HG03280 (cell line): Measurements from ENCODE around the gene SH3PXD2A.
"Not testable (repeated sequence)": the region's sequence is repeated elsewhere in the genome, so short reads cannot be mapped to it uniquely, and the experiment has no call there.

Experiments used
- ATAC-seq: cut with Tn5 transposase; IDR thresholded peaks from one replicate; pipeline ENCODE4 v1.9.1; 2021; ENCODE audit warnings: mild to moderate bottlenecking, moderate library complexity; ENCODE audit not compliant: unreplicated experiment

Gene SH3PXD2A

DNA sequence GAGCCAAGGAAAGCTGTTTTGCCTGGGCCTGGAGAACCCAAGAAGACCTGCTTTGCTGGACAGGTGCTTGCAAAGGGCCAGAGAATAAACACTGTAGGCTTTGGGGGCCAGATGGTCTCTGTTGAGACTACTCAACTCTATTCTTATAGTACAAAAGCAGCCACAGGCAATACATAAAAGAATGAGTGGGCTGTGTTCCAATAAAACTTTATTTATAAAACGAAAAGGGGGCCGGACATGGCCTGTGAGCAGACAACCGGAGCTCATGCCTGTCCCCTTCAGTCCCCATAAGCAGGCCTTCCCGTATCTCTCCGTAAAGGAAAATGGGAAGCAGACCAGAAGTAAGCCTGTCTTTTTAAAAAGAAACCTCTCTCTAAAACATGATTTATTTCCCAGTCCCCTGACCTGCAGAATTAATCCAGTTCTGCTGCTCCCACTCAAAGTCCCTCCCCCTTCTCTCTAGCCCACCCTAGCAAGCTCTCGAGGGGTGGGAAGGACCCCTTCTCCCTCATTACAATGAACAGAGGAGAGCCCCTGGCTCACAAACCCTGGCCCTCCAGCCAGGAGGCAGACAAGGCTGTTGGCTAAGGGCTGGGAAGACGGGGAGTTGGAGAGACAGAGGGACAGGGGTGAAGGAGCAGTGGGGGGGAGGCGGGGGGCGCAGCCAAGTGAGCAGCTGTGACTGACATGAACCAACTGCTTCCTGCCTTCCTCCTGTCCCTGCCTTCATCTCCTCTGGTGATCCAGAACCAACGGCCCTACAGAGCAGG is 184.1 kb downstream of the SH3PXD2A start:
- ATAC-seq: no peak

- no peak for ATAC-seq
Measured at GRCh38 chr10:103669944-103670343, 185.4 kb downstream of the SH3PXD2A start.

GRCh38 chr10:103669243-103669929 is 186.0 kb downstream of the SH3PXD2A start:
- no peak for ATAC-seq

DNA sequence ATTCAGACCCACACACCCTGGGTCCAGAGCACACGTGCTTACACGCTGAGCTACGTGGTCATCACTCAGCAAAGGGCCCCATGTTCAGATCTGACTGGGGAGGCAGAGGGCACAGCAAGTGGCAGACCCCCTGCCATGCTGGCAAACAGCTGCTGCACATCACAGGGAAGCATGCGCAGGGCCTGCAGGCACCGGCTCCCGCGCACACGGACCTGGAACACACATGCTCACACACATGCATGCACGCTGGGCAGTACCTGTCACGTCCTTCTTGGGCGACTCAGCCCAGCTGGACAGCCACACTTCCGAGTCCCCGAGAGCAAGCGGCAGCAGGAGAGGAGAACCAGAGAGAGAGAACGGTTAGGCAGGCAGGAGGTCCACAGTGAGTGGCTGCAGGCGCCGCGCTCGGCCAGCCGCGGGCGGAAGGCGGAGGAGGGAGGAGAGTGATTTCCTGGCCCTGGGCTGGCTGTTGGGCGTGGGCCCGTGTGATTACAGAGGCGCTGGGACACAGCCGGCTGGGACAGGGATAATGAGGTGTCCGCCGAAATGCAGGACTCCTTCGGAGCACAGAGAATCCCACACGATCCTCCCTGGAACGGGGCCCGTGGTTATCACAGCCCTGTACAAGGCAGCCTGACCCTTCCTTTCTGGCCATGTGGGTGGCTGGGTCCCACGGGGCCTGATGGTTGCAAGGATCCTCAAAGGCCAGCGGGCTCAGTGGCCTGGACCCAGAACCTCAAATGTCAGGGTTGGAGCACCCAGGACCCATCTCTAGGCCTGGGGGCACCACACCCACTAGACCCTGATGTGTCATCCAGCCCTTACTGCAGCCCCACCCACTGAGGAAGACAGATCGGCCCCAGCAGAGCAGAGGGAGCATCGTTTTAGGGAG is 186.8 kb downstream of the SH3PXD2A start:
- ATAC-seq: no peak

DNA sequence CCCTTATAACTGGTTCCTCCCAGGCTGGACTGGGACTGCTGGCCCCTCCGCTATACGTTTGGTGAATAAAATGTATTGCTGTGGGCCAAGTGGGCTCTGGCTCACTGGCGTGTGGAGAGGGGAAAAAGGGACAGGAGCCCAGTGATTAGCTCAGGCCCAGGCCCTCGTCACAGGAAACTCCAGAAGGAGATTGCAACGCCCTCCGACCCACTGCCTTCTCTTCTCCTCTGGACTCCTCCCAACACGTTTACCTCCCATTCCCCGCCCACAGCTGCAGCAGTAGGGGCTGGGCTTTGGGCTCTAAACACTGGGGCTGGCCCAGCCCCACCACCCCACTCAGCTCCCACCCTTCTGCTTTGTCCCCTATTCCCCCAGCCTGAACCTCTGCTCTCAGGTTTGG is 188.0 kb downstream of the SH3PXD2A start:
- no peak for ATAC-seq

DNA sequence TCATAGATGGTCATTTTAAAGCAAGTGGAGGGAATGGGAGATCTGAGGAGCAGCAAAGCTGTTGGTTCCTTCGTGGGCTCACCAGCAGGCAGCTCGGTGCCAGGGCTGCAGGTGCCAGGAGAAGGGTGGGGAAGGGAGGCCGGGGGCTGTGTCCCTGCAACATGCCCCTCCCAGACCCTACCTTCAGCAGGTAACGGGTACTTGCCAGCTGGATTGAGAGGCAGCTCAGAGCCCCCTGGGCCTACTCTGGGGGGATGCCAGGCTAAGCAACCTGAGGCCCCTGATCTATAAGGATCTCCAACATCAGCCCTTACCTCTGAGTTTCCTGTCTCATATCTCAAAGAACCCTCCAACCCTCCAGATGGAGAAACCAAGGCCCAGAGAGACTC is 188.6 kb downstream of the SH3PXD2A start:
- no peak for ATAC-seq

GRCh38 chr10:103666087-103666761 is 189.2 kb downstream of the SH3PXD2A start:
- ATAC-seq: no peak

DNA sequence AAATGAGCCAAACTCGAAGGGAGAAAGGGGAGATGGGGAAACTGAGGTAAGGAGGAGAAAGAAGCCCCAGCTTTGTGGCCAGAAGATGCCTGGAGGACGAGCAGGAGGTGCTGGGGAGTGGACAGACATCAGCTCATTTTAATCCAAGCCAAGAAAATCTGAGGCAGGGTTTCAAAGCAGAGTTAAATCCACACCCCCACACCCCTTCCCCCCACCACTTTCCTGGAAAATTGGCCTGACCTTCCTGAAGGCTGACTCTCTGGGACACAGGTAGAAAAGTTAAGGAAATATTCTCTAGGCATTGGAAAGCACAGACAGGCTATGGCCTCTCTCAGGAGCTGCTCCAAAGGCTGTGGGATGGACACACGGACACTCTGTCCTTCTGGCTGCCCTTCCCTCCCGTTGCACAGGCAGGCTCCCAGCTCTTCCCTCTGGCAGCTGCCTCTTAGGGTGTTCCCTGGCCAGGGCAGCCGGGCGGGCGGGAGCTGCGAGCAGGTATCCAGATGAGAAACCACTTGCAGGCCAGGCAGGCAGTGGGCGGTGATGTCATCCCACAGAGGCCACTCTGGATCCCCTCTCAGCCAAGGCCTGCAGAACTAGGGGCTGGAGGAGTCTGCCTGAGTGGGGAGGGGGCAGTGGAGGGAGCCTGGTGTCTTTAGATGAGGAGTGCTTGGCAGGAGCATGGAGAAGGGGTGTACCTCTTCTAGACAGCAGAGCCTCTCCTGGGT is 190.1 kb downstream of the SH3PXD2A start:
- no peak for ATAC-seq

GRCh38 chr10:103663802-103664201 is 191.6 kb downstream of the SH3PXD2A start:
- ATAC-seq: no peak

DNA sequence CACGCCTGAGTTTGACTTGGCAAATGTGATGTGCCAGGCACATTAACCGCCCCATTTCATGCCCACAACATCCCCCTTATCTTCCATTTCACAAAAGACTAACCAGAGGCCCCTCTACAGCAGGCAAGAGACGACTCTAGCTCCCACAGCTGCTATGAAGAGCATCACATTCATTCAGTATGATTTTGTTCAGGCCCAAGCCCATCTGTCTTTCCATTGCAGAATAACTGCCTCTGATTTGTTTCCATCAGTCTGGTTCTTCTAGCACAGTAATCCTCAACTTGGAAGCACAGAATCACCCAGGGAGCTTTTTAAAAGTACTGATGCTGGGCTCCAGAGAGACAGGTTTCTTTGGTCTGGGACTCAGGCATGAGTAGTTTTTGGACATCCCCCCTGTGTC is 192.1 kb downstream of the SH3PXD2A start:
- ATAC-seq: no peak

DNA sequence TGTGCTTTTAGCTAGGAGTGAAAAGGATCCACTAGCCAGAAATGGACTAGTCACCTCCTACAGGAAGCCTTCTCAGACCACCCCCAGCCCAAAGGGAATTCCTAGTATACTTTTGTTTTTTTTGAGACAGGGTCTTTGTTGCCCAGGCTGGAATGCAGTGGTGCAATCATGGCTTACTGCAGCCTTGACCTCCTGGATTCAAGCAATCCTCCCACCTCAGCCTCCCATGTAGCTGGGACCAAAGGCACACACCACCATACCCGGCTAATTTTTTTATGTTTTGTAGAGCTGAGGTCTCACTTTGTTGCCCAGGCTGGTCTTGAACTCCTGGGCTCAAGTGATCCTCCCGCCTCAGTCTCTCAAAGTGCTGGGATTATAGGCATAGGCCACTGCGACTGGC is 192.7 kb downstream of the SH3PXD2A start:
- not testable (repeated sequence) for ATAC-seq

DNA sequence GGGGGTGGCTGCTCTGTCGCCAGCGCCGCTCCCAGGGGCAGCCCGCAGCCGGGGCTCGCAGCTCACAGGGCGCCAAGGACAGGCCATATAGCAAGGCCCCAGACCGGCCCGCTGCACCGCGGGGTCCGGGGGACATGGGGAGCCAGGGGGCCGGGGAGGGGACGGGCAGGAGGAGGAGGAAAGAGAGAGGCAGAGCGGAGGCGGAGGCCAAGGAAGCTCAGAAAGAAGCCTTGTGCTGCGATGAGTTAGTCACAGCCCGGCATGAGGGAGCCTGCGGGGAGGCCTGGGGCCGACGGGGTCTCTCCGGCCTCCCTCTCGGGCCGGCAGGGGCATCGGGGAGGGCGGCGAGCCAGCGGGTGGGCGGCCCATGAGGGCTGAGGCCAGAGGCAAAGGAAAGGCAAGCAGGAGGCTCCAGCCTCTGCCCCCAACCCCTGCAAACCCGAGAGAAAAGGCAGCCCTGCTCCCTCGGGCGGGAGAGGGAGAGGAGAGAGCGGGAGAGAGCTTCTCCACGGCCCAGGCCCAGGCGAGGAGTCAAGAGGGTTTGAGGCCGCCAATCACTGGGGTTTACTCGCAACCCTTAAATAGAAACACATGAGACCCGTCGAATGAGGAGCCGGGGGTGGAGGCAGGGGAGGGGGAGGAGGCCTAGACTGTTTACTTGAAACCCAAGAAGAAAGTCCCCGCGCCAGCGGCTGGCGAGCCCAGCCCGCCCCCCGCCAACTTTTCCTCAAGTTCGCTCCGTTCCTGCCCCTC is 194.0 kb downstream of the SH3PXD2A start:
- ATAC-seq: no peak

DNA sequence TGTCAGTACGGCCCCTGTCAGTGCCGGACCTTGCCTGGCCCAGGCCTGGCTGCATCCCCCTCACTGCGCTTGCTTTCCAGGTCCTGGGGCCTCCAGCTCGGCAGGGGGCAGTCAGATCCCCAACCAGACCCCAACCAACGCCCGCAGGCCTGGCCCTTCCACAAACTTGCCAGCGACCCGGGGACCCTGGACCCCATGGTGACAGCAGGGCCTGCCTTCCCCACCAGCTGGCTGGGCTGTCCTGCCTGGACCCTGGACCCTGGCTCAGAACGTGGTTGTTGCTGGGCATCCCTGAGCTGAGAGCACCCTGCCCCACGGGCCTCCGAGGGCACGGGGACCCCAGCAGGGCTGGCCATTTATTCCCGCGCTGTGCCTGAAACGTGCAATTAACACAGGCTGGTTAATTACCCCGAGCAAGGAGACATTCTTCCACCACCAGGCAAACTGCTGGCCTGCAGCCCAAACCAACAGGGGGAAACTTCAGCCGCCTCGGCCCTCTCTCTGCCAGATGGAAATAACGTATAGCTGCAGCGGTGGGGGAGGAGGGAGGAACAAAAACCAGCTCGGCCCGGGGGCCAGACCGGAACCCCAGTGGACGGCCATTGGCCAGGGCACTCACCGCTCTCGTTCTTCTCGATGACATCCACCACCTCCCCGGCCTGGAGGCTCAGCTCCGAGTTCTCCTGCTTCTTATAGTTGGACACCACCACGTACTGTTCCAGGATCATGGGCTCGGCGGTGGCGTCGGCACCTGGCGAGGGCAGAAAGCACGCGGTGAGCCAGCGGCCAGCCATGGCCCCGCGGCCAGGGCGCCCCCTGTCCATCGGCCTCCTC is 194.8 kb downstream of the SH3PXD2A start:
- peak; percentile 34 for ATAC-seq

DNA sequence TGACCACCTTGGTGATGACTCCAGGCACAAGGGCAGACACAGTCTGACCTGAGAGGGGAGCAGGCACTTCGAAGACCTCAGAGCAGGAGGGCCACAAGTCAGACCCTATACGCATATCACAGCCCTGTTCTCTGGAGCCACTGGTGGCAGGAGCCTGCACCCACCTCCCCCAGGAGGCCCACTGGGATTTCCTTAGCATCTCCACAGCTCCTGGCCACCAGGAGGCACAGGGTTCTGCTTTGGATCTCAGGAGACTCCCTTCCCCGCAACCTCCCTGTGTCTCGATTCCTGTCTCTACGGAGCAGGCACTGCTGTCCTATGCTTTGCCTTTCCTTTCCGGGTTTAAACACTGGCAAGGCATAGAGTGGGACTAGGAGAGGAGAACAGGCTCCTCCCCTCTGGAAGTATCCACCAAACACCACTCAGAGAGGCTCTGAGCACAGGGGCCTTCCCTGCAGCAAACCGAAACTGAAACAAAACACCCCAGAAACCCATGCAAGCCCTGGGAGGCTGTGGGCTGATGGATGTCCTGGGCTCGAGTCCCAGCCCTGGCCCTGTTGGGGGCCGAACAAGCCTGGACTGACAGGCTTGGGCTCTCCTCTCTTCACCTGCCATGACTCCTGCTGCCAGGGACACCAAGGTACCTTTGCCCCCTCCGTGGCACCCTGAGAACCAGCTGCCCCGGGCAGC is 195.6 kb downstream of the SH3PXD2A start:
- peak; percentile 55 for ATAC-seq

DNA sequence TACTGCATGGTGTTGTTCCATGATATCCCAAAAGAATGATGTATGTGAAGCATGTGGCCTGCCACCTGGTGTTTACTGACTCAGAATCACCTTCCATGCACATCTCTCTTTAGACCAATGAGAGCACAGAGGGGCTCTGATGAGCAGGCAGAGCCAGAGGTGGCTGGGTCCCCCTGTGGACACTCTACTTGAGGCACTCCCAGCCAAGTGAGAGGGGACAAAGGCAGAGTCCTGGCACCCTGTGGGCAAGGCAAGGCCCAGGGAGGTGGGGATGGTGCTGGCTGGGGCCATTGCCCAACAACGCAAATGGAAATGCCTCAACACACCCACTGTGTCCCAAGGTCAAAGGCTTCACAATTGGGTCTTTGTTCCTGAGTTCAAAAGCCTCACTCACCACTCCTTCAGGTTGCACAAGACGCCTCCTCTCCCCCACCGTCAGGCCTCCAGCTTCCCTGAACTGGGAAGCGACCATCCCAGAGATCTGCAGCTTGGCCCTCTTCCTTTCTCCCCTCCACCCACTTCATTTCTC is 197.3 kb downstream of the SH3PXD2A start:
- no peak for ATAC-seq

GRCh38 chr10:103657061-103657591 is 198.2 kb downstream of the SH3PXD2A start:
- no peak for ATAC-seq

- ATAC-seq: no peak
Measured at GRCh38 chr10:103654925-103655324, 200.5 kb downstream of the SH3PXD2A start.
